Dendritic cell treated with granulocyte-macrophage colony-stimulating factor and Interleukin-4, amounts not matched to agents 40 ng/mL and 50 ng/mL, for 4 days (primary cell): ENCODE measurements around the gene CD276.

Source experiments
- H3K27ac Mint-ChIP-seq: one replicate; pipeline ENCODE4 v1.8.0; 2022; ENCODE audit warnings: mild to moderate bottlenecking, mixed read lengths
- H3K27me3 Mint-ChIP-seq: one replicate; pipeline ENCODE4 v1.8.0; 2022; ENCODE audit warnings: mild to moderate bottlenecking, mixed read lengths
- H3K36me3 Mint-ChIP-seq: one replicate; pipeline ENCODE4 v1.8.0; 2022; ENCODE audit warnings: low read depth, mixed read lengths
- H3K4me1 Mint-ChIP-seq: one replicate; pipeline ENCODE4 v1.8.0; 2022; ENCODE audit warnings: low read depth, mixed read lengths
- H3K4me3 Mint-ChIP-seq: one replicate; pipeline ENCODE4 v1.8.0; 2022; ENCODE audit warnings: mild to moderate bottlenecking, moderate library complexity, mixed read lengths
- H3K9me3 Mint-ChIP-seq: one replicate; pipeline ENCODE4 v1.8.0; 2022; ENCODE audit warnings: mixed read lengths
- intact Hi-C: fragments of 100-400 bp; cut with micrococcal nuclease; formaldehyde crosslinking; loops from one replicate; pipeline ENCODE4 v1.15.0; 2022

The CD276 gene

GRCh38 chr15:73763931-73764330 lies 79.7 kb downstream of the CD276 start:
- no peaks in the 10 kb centered on the region for H3K9me3 Mint-ChIP-seq
- no peaks in the 10 kb centered on the region for H3K4me1 Mint-ChIP-seq
- no peak overlapping the region for H3K27ac Mint-ChIP-seq
- no peak overlapping the region for H3K4me3 Mint-ChIP-seq
- intact Hi-C loops: no loop called here
- H3K36me3 Mint-ChIP-seq: no peaks in the 10 kb centered on the region
- H3K27me3 Mint-ChIP-seq: peaks cover 14% of the 10 kb centered on the region
